ENCODE measurements around the gene ARRB2.

DNA sequence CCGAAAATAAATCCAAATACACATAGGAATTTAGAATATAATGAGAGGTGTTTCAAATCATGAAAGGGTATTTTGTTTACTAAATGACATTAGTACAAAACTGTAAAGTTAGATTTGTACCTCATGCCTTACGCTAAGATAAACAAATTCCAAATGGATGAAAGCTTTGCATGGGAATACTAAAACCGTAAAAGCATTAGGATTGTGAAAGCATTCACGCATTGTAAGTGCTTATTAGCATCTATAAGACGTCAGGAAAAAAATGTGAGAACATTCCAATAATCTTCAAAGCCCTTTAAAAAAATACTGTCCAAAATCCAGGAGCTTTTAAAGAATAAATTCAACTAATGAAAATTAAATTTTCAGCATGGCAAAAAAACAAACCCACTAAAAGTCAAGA, 44.1 kb upstream of the ARRB2 start:
- TF ChIP-seq POLR2A (IDR thresholded peaks at IDR 0.05; ENCODE audit: low read length) (no peak), GATA1 (IDR thresholded peaks at IDR 0.05; ENCODE audit: low read depth, low read length) (no peak)
